K562 (cell line): Measurements from ENCODE around the gene PYY.

Experiments used
- ZNF384 ChIP-seq: IDR thresholded peaks from 2 replicates; pipeline ENCODE4 v1.6.1; 2012; ENCODE audit warnings: low read depth, low read length, improper control_type of control experiment
- TF ChIP-seq, protein P1 (sequence below): sonication (generic); formaldehyde crosslinking; IDR thresholded peaks from 2 replicates; pipeline ENCODE4 v1.9.0; 2022; ENCODE audit warnings: mild to moderate bottlenecking, missing genetic modification reagents

GRCh38 chr17:44000141-44000860, 46.6 kb upstream of the PYY start:
- TF ChIP-seq, protein P1, sequence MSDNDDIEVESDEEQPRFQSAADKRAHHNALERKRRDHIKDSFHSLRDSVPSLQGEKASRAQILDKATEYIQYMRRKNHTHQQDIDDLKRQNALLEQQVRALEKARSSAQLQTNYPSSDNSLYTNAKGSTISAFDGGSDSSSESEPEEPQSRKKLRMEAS (CRISPR knock-in tag) = no peak
- no peak for TF ChIP-seq ZNF384
